ENCODE data around the gene TBRG4. TPM values are rescaled to one million over a fixed set of nuclear protein-coding genes. Genes with fewer than 3 reads are reported as not detected.

TBRG4 gene
- polyA plus RNA-seq, 3 donors = 32.7 to 42.2 (median 38.4) TPM

DNA sequence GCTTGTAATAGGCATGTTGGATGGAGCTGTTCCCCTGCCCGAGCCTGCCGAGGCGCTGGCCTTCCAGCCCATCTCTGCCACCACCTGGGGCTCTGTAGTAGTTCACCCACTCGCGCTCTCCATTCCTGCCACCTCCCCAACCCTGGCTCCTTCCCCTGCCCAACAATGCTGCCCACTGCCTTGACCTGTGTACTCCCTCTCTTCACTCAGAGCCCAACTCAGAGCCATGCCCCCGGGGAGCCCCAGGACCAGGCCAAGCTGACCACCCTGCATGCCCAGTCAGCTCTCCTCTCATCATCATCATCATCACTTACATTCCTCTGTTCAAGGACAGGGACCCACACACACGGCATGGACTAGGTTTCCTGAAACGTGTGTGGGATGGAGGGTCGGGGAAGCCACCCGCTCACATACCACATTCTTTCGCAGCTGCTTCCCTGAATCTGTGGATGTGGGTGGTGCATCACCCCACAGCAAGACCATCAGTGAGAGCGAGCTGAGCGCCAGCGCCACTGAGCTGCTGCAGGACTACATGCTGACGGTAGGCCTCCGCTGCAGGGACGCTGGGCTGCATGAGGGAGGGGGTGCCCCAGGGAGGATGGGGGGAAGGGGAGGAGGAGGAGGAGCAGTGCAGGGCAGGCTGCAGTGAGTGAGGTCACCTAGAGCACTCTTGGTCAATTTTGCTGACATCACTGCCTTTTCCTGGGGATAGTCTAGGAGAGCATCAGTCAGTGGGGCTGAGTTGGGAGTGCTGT, 38.3 kb downstream of the TBRG4 start:
- no peaks in the 10 kb centered on the region for H3K9me3 ChIP-seq (replicated peaks in 1 of 2; ENCODE audit: control insufficient read depth in 1 of 2, insufficient read depth in 1 of 2, low read length in 2 of 2)
- H3K36me3 Mint-ChIP-seq = peaks cover 83 to 94% of the 10 kb centered on the region in 2 donors
- intact Hi-C loops (cut with micrococcal nuclease) = no loop called here

More for the DNA sequence above, 38.3 kb downstream of the TBRG4 start:
- H3K9ac ChIP-seq (ENCODE audit: insufficient read depth, low read length, poor library complexity, severe bottlenecking) = no peak overlapping the region
- peaks cover under 1 to 2% (median 2%) of the 10 kb centered on the region in 3 donors for H3K27me3 Mint-ChIP-seq (ENCODE audit: low read depth in 3 of 3)
- H2AFZ ChIP-seq (ENCODE audit: insufficient read depth, low read depth, low read length, poor library complexity, severe bottlenecking) = no peak overlapping the region
- no peak for DNase-seq
- peaks cover 83 to 98% of the 10 kb centered on the region in 2 donors for H3K36me3 ChIP-seq (replicated peaks in 1 of 2; ENCODE audit: control insufficient read depth in 1 of 2, insufficient read depth in 2 of 2, low read length in 2 of 2)
- no peak overlapping the region for H3K4me2 ChIP-seq (replicated peaks; ENCODE audit: extremely low read depth, low read length, poor library complexity, severe bottlenecking)
- peaks cover 16% of the 10 kb centered on the region in 2 donors for H3K4me1 ChIP-seq (ENCODE audit: control insufficient read depth in 1 of 2, insufficient read depth in 2 of 2, low read length in 2 of 2)
- peak overlapping the region in 6 of 7 donors; percentile 34 to 94 (median 84) for H3K27ac Mint-ChIP-seq
- H3K27ac ChIP-seq (ENCODE audit: low read depth in 1 of 2, low read length in 2 of 2) = peak overlapping the region in 1 of 2 donors; percentile 42
- no peak overlapping the region for H3K4me3 Mint-ChIP-seq
- no peaks in the 10 kb centered on the region for H3K9me3 Mint-ChIP-seq
- H3K27me3 ChIP-seq (ENCODE audit: control insufficient read depth in 2 of 2, insufficient read depth in 2 of 2, low read length in 2 of 2) = no peaks in the 10 kb centered on the region
- TF ChIP-seq, protein P1, sequence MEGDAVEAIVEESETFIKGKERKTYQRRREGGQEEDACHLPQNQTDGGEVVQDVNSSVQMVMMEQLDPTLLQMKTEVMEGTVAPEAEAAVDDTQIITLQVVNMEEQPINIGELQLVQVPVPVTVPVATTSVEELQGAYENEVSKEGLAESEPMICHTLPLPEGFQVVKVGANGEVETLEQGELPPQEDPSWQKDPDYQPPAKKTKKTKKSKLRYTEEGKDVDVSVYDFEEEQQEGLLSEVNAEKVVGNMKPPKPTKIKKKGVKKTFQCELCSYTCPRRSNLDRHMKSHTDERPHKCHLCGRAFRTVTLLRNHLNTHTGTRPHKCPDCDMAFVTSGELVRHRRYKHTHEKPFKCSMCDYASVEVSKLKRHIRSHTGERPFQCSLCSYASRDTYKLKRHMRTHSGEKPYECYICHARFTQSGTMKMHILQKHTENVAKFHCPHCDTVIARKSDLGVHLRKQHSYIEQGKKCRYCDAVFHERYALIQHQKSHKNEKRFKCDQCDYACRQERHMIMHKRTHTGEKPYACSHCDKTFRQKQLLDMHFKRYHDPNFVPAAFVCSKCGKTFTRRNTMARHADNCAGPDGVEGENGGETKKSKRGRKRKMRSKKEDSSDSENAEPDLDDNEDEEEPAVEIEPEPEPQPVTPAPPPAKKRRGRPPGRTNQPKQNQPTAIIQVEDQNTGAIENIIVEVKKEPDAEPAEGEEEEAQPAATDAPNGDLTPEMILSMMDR (IDR thresholded peaks at IDR 0.05) = no peak
- peaks cover 19% of the 10 kb centered on the region for H3K4me1 Mint-ChIP-seq
- 90% methylated on average over 13 of the region's 17 CpGs for WGBS (ENCODE audit: insufficient coverage)
- no peak overlapping the region for H3K4me3 ChIP-seq (replicated peaks in 1 of 3; ENCODE audit: low read depth in 2 of 3, low read length in 3 of 3)
- H3K79me2 ChIP-seq (ENCODE audit: insufficient read depth, low read length) = peaks cover 5% of the 10 kb centered on the region
- H4K20me1 ChIP-seq (ENCODE audit: insufficient read depth, low read length) = peaks cover 100% of the 10 kb centered on the region
